Esophagus squamous epithelium (tissue), 5 donors: Measurements from ENCODE around the gene ZG16. TPM values are rescaled to one million over a fixed set of nuclear protein-coding genes. Genes with fewer than 3 reads are reported as not detected.
"Not testable (repeated sequence)": the region's sequence is repeated elsewhere in the genome, so short reads cannot be mapped to it uniquely, and the experiment has no call there.

Experiments used
- DNase-seq: peaks from one replicate; lab custom pipeline; 2025; lab: John Stamatoyannopoulos, UW
- H3K27ac ChIP-seq, 4 donors: fragments of 200-600 bp; sonication (generic); one replicate each; pipeline ENCODE4 v1.5.1; 2016 to 2019; ENCODE audit warnings: mild to moderate bottlenecking in 1 of 4
- H3K27me3 ChIP-seq, 4 donors: fragments of 200-600 bp; sonication (generic); 1 replicate in 3 of 4; 2 replicates in 1 of 4; pipeline versions ENCODE4 v1.5.1 to v1.6.0; 2017 to 2021; ENCODE audit warnings: antibody characterized with exemption in 1 of 4
- H3K36me3 ChIP-seq, 3 donors: fragments of 200-600 bp; sonication (generic); one replicate each; pipeline ENCODE4 v1.5.1; 2016 to 2019
- H3K4me1 ChIP-seq, 3 donors: fragments of 200-600 bp; sonication (generic); one replicate each; pipeline ENCODE4 v1.5.1; 2017 to 2019
- H3K4me3 ChIP-seq, 4 donors: fragments of 200-600 bp; sonication (generic); 1 replicate in 3 of 4; 2 replicates in 1 of 4; pipeline ENCODE4 v1.5.1; 2016 to 2019; ENCODE audit warnings: mild to moderate bottlenecking in 2 of 4, moderate library complexity in 1 of 4
- H3K9me3 ChIP-seq, 3 donors: fragments of 200-600 bp; sonication (generic); one replicate each; pipeline ENCODE4 v1.5.1; 2016 to 2019
- POLR2A ChIP-seq, 4 donors: fragments of 450-650 bp; IDR thresholded peaks; one replicate each; pipeline ENCODE4 v1.6.1; 2017; ENCODE audit warnings: antibody characterized with exemption in 4 of 4, mild to moderate bottlenecking in 4 of 4, moderate library complexity in 3 of 4
- WGBS, 2 donors: methylation state at CpG; one replicate each; pipeline ENCODE4 v1.1.5; 2018; 5-methylcytosine and 5-hydroxymethylcytosine counted together
- intact Hi-C: fragments of 100-400 bp; cut with DNase I; formaldehyde crosslinking; loops from one replicate; pipeline ENCODE4 v1.15.0; 2022
- total RNA-seq, 4 donors: library from RNA; depleted of rRNA; stranded (reverse); fragments of >200 nt; gene quantifications; one replicate each; pipeline ENCODE4 v1.1.0, GENCODE V29; 2016
- TF ChIP-seq, protein P1 (sequence below), 6 experiments: fragments of 450-650 bp in 4 of 6; fragments of 200-600 bp in 2 of 6; sonication (generic) in 2 of 6; IDR thresholded peaks; one replicate each; pipeline ENCODE4 v1.5.1; 2016 to 2019; ENCODE audit warnings: antibody characterized with exemption in 6 of 6, mild to moderate bottlenecking in 4 of 6, moderate library complexity in 4 of 6
- donor health status: DM: yes; HTN: yes; CAD: no.

Gene ZG16
- total RNA-seq, 4 donors from 2014 or later: not detected

DNA sequence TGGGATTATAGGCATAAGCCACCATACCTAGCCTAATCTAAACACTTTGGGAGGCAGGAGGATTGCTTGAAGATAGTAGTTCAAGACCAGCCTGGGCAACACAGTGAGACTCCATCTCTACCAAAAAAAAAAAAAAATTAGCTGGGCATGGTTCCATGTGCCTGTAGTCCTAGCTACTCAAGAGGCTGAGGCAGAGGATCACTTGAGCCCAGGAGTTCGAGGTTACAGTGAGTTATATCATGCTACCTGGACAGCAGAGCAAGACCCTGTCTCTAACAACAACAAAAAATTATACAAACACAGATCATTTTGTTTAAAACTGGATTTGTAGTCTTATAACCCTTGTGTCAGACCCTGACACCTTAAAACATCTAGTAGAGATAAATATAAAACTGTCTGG is 24.5 kb upstream of the ZG16 start:
- no peak overlapping the region for H3K27ac ChIP-seq
- H3K27me3 ChIP-seq: no peaks in the 10 kb centered on the region
- WGBS, 2 donors: 54 to 62% methylated on average over 1 of the region's 1 CpG
- no peaks in the 10 kb centered on the region for H3K4me1 ChIP-seq
- H3K36me3 ChIP-seq: no peaks in the 10 kb centered on the region
- no peak for TF ChIP-seq POLR2A (IDR thresholded peaks at IDR 0.05)
- TF ChIP-seq, protein P1, sequence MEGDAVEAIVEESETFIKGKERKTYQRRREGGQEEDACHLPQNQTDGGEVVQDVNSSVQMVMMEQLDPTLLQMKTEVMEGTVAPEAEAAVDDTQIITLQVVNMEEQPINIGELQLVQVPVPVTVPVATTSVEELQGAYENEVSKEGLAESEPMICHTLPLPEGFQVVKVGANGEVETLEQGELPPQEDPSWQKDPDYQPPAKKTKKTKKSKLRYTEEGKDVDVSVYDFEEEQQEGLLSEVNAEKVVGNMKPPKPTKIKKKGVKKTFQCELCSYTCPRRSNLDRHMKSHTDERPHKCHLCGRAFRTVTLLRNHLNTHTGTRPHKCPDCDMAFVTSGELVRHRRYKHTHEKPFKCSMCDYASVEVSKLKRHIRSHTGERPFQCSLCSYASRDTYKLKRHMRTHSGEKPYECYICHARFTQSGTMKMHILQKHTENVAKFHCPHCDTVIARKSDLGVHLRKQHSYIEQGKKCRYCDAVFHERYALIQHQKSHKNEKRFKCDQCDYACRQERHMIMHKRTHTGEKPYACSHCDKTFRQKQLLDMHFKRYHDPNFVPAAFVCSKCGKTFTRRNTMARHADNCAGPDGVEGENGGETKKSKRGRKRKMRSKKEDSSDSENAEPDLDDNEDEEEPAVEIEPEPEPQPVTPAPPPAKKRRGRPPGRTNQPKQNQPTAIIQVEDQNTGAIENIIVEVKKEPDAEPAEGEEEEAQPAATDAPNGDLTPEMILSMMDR (IDR thresholded peaks at IDR 0.05): no peak
- DNase-seq: no peak
- intact Hi-C loops: no loop called here
- no peak overlapping the region for H3K4me3 ChIP-seq
- H3K9me3 ChIP-seq: no peaks in the 10 kb centered on the region

GRCh38 chr16:29756654-29757053 is 21.4 kb upstream of the ZG16 start:
- H3K4me3 ChIP-seq: no peak overlapping the region
- H3K36me3 ChIP-seq: no peaks in the 10 kb centered on the region
- DNase-seq: no peak
- peaks cover 0 to 5% (median 0%) of the 10 kb centered on the region in 4 donors for H3K27me3 ChIP-seq
- H3K27ac ChIP-seq: no peak overlapping the region
- WGBS, 2 donors: 67 to 85% methylated on average over 1 of the region's 1 CpG
- no peaks in the 10 kb centered on the region for H3K4me1 ChIP-seq
- TF ChIP-seq POLR2A (IDR thresholded peaks at IDR 0.05): no peak
- TF ChIP-seq, protein P1 (IDR thresholded peaks at IDR 0.05): no peak
- intact Hi-C loops: no loop called here
- no peaks in the 10 kb centered on the region for H3K9me3 ChIP-seq

GRCh38 chr16:29757086-29757485 is 21.0 kb upstream of the ZG16 start:
- H3K27ac ChIP-seq, H3K4me1 ChIP-seq, H3K27me3 ChIP-seq, intact Hi-C loops, DNase-seq, H3K4me3 ChIP-seq, H3K9me3 ChIP-seq, H3K36me3 ChIP-seq: not testable (repeated sequence)
- WGBS, 2 donors: 71 to 86% methylated on average over 8 of the region's 8 CpGs

DNA sequence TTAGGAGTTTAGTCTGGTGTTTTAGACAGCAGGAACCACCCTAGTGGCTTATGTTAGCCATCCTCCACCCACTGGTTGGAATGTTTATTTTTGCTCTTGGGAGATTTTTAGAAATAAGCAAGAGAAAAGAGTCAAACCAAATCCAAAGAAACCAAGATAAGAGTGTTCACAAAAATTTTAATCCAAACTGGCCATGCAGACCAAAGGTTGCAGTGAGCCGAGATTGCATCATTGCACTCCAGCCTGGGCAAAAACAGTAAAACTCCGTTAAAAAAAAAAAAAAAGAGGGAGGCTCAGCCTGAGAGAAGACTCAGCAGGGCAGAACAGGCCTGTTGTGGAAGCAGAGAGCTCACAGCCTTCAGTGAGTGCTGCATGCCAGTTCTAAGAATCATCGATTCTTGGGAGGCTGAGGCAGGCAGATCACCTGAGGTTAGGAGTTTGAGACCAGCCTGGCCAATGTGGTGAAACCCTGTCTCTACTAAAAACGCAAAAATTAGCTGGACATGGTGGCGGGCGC is 20.0 kb upstream of the ZG16 start:
- WGBS, 2 donors: 67 to 75% methylated on average over 6 of the region's 6 CpGs
- Histone ChIP-seq H3K36me3 (no peaks in the 10 kb centered on the region), H3K27ac (no peak overlapping the region), H3K9me3 (no peaks in the 10 kb centered on the region), H3K27me3 (peaks cover 0 to 5% (median 0%) of the 10 kb centered on the region in 4 donors), H3K4me1 (no peaks in the 10 kb centered on the region), H3K4me3 (no peak overlapping the region)
- no peak for DNase-seq
- intact Hi-C loops: no loop called here
- TF ChIP-seq, protein P1 (IDR thresholded peaks at IDR 0.05): no peak
- no peak for TF ChIP-seq POLR2A (IDR thresholded peaks at IDR 0.05)

DNA sequence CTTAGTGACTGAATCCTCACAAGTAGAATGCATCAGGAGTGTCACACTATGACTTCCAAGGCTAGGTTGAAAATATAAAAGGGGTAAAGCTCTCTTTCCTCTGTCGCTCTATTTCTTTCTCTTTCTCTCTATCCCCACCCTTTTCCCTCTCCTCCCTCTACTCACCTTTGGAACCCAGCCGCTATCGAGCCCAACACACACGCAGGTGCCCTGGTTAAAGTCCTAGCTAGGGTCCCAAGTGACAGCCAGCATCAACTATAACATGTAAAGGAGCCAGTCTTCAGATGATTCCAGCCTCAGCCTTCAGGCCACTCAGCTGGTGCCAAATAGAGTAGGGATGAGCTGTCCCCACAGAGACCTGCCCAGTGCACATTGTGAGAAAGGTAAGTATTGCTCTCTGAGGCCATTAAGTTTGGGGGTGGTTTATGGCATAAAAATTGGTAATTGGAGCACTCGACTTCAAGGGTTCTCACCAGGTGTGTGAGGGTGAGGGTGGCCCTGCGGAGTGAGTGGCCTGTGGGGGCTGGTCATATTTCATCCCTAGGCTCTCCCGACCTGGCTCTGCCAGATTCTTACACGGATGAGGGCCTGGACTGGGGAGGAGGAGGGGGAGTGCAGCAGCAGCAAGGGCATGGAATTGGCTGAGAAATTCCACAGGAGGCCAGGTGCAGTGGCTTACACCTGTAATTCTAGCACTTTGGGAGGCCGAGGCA is 17.3 kb upstream of the ZG16 start:
- 68 to 84% methylated on average over 6 to 9 of the region's 9 CpGs for WGBS, 2 donors
- intact Hi-C loops: no loop called here
- Histone ChIP-seq H3K36me3 (no peaks in the 10 kb centered on the region), H3K4me1 (peaks cover 0 to 4% (median 0%) of the 10 kb centered on the region in 3 donors), H3K4me3 (no peak overlapping the region), H3K27ac (no peak overlapping the region), H3K27me3 (peaks cover 0 to 5% (median 0%) of the 10 kb centered on the region in 4 donors), H3K9me3 (no peaks in the 10 kb centered on the region)
- no peak for TF ChIP-seq POLR2A (IDR thresholded peaks at IDR 0.05)
- TF ChIP-seq, protein P1 (IDR thresholded peaks at IDR 0.05): no peak
- DNase-seq: no peak

DNA sequence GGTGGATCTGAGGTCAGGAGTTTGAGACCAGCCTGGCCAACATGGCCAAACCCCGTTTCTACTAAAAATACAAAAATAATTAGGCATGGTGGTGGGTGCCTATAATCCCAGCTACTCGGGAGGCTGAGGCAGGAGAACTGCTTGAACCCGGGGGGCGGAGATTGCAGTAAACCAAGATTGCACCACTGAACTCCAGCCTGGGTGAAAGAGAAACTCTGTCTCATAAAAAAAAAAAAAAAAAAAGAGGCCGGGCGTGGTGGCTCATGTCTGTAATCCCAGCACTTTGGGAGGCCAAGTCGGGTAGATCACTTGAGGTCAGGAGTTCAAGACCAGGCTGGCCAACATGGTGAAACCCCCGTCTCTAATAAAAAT is 16.8 kb upstream of the ZG16 start:
- H3K9me3 ChIP-seq, H3K4me3 ChIP-seq, DNase-seq, H3K36me3 ChIP-seq, intact Hi-C loops, H3K27ac ChIP-seq, H3K27me3 ChIP-seq, H3K4me1 ChIP-seq: not testable (repeated sequence)
- WGBS, 2 donors: 72 to 79% methylated on average over 3 to 8 of the region's 8 CpGs
